NCI-H1092 treated with DMSO at 0.1 percent for 48 hours (cell line): Measurements from ENCODE around the gene FAM13A.

Experiments
- DNase-seq: peaks from one replicate; lab custom pipeline; 2025; lab: John Stamatoyannopoulos, UW

FAM13A gene

DNA sequence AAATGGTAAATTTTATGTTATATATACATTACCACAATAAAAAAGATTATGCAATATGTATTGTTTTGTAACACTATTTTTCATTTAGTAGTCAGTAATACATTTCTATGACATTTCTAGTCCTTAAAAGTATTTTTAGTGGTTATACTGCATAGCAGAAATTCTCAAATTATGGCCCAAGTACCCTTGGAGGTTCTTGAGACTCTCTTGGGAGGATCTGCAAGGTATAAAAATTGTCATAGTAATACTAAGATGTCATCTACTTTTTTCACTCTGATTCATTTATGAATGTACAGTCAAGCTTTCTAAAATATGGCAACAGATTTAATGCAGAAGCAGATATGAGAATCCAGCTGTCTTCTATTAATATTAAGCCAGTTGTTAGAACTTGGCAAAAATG, 220.8 kb downstream of the FAM13A start:
- DNase-seq: no peak

- no peak for DNase-seq
These were observed 226.0 kb downstream of the FAM13A start for GRCh38 chr4:88831031-88831430.

- no peak for DNase-seq
These were observed 226.4 kb downstream of the FAM13A start for GRCh38 chr4:88830598-88830997.

DNA sequence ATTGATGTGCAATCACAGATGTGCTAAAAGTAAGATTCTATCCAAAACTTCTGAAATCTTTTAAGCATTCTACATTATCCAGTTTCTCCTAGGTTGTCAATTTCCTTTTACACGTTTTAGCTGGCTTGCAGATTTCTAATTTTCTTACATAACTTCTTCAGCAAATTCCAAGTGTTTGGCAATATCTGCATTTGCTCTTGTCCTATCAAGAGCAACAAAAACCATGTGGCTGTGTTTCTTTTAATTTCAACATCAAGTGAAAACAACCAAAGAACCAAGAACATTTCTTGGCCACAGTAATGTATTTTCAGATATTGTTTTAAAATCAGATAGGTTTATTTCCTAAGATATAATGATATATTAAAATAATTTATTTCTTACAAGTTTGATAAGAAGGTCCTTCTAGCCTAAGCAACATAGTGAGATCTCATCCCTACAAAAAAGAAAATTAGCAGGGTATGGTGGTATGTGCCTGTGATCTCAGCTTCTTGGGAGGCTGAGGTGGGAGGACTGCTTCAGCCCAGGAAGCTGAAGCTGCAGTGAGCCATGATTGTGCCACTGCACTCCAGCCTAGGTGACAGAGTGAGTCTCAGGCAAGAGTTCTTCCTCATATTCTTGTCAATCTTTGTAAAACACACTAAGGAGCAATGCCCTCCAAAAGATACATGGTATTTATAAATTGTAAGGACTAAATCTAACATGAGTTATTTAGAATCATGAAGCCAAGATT, 228.0 kb downstream of the FAM13A start:
- DNase-seq: no peak

- DNase-seq: no peak
These were observed 229.5 kb downstream of the FAM13A start for GRCh38 chr4:88827442-88827841.

GRCh38 chr4:88826771-88827170, 230.2 kb downstream of the FAM13A start:
- DNase-seq: no peak

- no peak for DNase-seq
These were observed 231.1 kb downstream of the FAM13A start for GRCh38 chr4:88825931-88826330.

GRCh38 chr4:88823058-88823919, 233.7 kb downstream of the FAM13A start:
- peak; percentile 44 for DNase-seq

DNA sequence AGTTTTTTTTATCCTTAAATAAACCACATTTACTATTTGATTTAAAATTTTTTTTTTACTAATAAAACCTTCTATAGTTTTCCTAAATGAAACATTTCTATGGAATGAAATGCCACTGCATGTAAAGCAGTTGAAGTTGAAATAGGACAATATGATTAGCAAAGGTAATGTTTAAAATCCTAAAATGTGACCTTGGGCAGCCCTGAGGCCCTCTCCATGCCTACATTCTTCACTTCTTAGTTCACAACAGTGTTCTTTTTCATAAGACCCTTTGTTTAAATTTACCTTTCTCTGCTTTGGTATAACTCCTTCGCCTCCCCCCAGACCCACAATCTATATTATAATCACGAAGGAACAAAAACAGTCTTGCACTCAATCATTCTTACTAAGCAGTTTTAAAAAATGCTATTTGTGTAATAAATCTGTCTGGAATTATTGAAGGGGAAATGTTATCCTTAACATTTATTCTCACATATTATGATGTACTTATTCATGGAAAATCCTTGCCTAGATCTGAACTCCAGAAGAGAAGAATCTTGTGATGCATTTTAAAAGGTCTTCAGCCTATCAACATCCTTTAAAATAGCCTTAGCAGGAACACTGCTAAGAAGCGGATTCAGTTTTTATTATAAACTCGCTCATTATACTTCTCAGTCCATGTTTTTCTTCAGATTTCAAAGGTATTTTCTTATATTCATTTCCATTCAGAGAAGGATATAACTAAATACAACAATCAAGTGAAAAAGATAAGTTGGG, 234.8 kb downstream of the FAM13A start:
- DNase-seq: no peak

GRCh38 chr4:88821522-88821921, 235.5 kb downstream of the FAM13A start:
- peak; percentile 20 for DNase-seq

- peak; percentile 72 for DNase-seq
These were observed 236.1 kb downstream of the FAM13A start for GRCh38 chr4:88820698-88821415.

GRCh38 chr4:88819818-88820697, 236.9 kb downstream of the FAM13A start:
- peak; percentile 29 for DNase-seq

DNA sequence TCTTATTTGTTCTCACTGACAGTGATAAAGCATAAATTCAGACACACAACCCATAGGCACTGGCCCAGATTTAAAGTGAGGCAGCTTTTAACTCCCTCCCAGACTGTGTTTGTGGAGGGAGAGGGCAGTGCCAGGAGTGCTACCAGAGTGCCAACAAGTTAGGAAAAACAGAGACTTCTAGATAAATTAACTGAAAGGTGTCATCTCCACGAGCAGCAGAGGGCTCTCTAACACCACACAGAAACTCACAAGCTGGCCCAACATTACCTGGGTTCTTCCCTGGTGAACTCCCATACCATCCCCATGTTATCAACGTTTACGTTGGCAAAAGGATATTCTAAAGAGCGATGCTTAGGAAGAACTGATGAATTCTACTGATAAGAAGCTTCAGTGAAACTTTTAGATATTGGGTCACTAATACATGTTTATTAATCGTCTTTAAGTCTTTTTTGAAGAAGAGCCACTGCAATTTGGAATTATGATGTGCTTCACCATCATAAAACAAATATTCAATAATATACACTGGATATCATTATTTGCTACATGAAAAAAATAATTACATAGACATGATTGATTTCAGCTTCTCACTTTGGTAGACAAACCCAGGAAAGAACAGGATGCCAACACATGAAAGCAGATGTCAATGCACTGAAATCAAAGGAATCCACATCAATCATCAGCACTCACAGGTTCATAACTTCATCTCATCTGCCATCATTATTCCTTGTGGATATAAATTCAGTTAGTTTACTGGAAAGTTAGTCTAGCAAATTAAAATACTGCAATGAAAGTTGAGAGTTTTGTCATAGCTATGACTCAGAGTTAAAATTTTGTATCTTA, 238.1 kb downstream of the FAM13A start:
- DNase-seq: peak; percentile 84

GRCh38 chr4:88817740-88818139, 239.2 kb downstream of the FAM13A start:
- no peak for DNase-seq

- DNase-seq: no peak
These were observed 240.6 kb downstream of the FAM13A start for GRCh38 chr4:88816360-88816759.

DNA sequence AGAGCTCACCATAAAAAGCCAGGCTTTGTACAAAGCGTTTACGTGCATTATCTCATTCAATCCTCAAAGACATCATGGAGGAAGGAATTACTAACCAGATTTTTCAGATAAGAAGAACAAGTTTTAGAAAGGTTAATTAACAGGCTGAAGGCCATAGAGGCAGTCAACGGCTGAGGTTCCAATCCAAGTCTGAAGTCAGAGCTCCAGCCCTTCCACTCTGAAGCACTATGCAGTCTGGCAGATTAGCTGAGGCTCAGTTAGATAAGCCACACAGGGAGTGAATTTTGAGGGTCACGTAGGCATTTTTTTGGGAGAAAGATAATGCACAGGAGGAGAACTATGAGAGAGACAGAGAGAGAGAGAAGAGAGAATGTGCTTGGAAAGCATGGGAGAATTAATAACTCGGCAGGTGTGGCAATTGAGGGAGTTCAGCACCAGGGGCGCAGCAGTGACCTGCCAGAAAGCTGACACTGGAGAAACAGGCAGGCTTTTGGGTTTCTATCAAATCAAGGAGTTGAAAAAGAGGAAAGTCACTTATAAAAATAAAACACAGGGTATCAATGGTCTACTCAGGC, 242.9 kb downstream of the FAM13A start:
- peak; percentile 3 for DNase-seq

DNA sequence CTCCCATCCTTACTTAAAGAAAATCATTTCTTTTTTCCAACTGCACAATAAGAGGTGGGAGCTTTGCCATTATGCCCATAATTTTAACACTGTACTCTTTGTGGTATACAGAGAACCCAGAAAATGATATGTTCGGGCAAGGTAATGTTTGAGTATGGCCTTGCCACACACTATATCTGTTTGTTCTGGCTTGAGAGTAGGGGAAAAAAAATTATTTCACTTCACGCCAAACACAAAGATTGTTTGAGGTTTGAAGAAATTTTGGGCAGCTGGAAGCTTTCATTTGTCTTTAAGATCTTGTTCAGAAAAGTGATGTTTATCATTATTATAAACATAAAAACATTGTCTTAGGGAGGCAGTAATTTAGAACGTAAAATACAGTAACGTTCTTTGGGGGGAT, 244.0 kb downstream of the FAM13A start:
- no peak for DNase-seq

- no peak for DNase-seq
These were observed 244.6 kb downstream of the FAM13A start for GRCh38 chr4:88812420-88812819.

- no peak for DNase-seq
These were observed 245.1 kb downstream of the FAM13A start for GRCh38 chr4:88811904-88812303.

GRCh38 chr4:88810325-88810724, 246.7 kb downstream of the FAM13A start:
- no peak for DNase-seq
